C4-2B (cell line): ENCODE measurements around the gene ADAMTS18.

Experiments used
- CTCF ChIP-seq: fragments of 450-650 bp; conservative IDR thresholded peaks from 2 replicates; pipeline ENCODE4 v1.5.1; 2017; ENCODE audit warnings: mild to moderate bottlenecking
- ZFX ChIP-seq: fragments of 450-650 bp; IDR thresholded peaks from 2 replicates; pipeline ENCODE4 v1.6.1; 2017

- TF ChIP-seq CTCF (no peak), ZFX (no peak)
Observed at GRCh38 chr16:77403732-77404131, 31.1 kb downstream of the ADAMTS18 start.
